Measurements from ENCODE around the gene ISM1.
A peak's percentile ranks its signal among the peaks of the same experiment; 100 is the strongest.

Gene ISM1

GRCh38 chr20:13283869-13284829 is 63.1 kb downstream of the ISM1 start:
- DNase-seq (ENCODE audit: low spot score) = no peak

- DNase-seq (ENCODE audit: low spot score) = no peak
These were observed 63.8 kb downstream of the ISM1 start for GRCh38 chr20:13284830-13285229.

GRCh38 chr20:13285408-13285807 is 64.3 kb downstream of the ISM1 start:
- no peak for DNase-seq (ENCODE audit: low spot score)

- no peak for DNase-seq (ENCODE audit: low spot score)
These were observed 65.0 kb downstream of the ISM1 start for GRCh38 chr20:13286052-13286451.

GRCh38 chr20:13286607-13287006 is 65.5 kb downstream of the ISM1 start:
- no peak for DNase-seq (ENCODE audit: low spot score)

- DNase-seq (ENCODE audit: low spot score) = no peak
These were observed 67.3 kb downstream of the ISM1 start for GRCh38 chr20:13288357-13288756.

GRCh38 chr20:13289031-13289430 is 68.0 kb downstream of the ISM1 start:
- no peak for DNase-seq (ENCODE audit: low spot score)

GRCh38 chr20:13290724-13291123 is 69.7 kb downstream of the ISM1 start:
- DNase-seq (ENCODE audit: low spot score) = no peak

- DNase-seq (ENCODE audit: low spot score) = no peak
These were observed 70.1 kb downstream of the ISM1 start for GRCh38 chr20:13291157-13291556.

- no peak for DNase-seq (ENCODE audit: low spot score)
These were observed 71.3 kb downstream of the ISM1 start for GRCh38 chr20:13292201-13292885.

GRCh38 chr20:13294522-13294921 is 73.4 kb downstream of the ISM1 start:
- DNase-seq (ENCODE audit: low spot score) = no peak

- no peak for DNase-seq (ENCODE audit: low spot score)
These were observed 74.6 kb downstream of the ISM1 start for GRCh38 chr20:13295637-13296036.

- DNase-seq (ENCODE audit: low spot score) = no peak
These were observed 75.0 kb downstream of the ISM1 start for GRCh38 chr20:13296070-13296469.

- DNase-seq (ENCODE audit: low spot score) = no peak
These were observed 76.2 kb downstream of the ISM1 start for GRCh38 chr20:13297147-13297899.

GRCh38 chr20:13298692-13299373 is 77.8 kb downstream of the ISM1 start:
- no peak for DNase-seq (ENCODE audit: low spot score)

- DNase-seq (ENCODE audit: low spot score) = no peak
These were observed 78.3 kb downstream of the ISM1 start for GRCh38 chr20:13299401-13299800.

GRCh38 chr20:13301596-13301995 is 80.5 kb downstream of the ISM1 start:
- no peak for DNase-seq (ENCODE audit: low spot score)

GRCh38 chr20:13302647-13303450 is 81.8 kb downstream of the ISM1 start:
- DNase-seq (ENCODE audit: low spot score) = peak; percentile 54

GRCh38 chr20:13305284-13305683 is 84.2 kb downstream of the ISM1 start:
- no peak for DNase-seq (ENCODE audit: low spot score)

GRCh38 chr20:13307562-13308163 is 86.6 kb downstream of the ISM1 start:
- no peak for DNase-seq (ENCODE audit: low spot score)

GRCh38 chr20:13312300-13312699 is 91.2 kb downstream of the ISM1 start:
- DNase-seq (ENCODE audit: low spot score) = no peak

Measured in iPS-NIHi11 (cell line).